Measurements from ENCODE around the gene POLG2.

Gene POLG2

DNA sequence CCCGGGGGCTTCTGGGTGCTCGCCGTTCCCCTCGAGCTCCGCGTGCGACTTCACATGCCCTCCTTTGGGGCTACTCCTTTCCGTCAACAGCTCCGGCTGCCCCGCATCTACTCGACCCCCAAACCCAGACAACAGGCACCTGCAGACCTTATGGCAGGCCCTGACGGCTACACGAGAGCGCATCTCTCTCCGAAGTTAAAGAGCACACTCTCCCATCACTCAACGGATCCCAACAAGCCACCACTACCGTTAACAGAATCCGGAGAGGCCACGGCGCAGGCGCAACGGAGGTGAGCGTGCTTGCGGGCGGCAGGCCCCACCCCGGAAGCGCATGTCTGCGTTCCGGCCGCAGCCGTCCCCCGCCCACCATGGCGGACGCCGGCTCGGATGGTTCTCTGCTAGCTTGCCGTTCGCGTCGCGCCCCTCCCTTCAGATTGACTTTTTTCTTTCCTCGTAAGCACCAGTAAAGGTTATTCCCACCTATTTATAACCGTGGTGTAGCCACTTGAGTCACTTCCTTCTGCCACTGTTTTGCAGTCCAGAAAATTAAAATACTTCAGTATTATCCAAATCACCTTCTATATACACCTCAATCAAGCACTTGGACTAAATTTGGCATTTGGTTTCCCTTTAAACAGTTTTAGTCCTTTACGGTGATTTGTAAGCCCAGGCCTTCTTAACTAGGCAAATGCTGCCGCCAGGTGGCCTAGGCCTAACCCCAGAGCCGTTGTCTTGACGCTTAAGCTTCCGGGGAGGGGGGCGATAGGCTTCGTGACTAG, at the start of gene POLG2:
Gene POLG2, minus strand, starts transcription at position 269 of the 779 bp plus-strand sequence. Its CDS starts 86 bp downstream, at position 183.
- peak; percentile 91 for DNase-seq (ENCODE audit: low spot score)

DNA sequence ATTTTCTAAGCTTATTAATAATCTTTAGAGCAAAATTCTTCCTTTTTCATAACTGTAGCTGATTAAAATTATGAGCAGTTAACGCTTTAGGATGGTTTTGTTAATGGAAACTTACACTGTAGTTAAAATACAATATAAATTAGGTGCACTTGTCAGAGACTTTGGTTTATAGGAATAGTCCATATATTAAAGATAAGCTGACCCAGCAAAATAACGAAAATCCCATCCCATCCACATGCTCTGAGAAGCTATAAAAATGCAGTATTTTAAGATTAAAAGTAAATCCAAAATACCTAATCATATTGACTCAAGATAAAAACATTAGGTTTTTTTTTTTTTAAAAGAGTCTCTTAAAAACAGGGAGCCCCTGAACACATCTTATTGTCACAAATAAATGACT, 47.9 kb upstream of the POLG2 start:
- no peak for DNase-seq (ENCODE audit: low spot score)

DNA sequence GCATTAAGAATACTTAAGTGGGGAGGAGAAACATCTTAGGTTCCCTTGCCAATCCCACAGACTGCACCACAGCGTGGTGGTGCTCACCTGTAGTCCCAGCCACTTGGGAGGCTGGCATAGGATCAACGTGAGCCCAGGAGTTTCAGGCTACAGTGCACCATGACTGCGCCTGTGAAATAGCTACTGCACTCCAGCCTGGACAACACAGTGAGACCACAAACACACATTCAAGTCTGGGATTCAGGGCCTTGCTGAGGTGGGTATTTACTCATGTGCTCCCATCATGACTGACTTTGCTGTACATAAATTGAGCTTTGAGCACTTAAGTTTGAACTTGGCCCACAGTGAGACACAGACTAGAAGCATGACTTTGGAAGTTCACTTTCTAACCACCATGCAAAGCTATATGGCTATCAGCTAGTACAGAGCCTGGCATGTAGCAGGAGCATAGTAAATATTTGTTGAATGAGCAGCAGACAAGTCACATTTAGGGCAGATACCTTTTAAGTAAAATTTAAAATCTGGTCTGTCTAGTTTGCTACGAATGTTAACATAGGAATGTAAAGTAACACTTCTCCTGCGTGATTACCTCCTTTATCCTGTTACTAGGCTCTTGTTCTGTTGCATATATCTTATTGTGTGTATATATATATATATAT, 43.4 kb upstream of the POLG2 start:
- DNase-seq (ENCODE audit: low spot score): no peak

DNA sequence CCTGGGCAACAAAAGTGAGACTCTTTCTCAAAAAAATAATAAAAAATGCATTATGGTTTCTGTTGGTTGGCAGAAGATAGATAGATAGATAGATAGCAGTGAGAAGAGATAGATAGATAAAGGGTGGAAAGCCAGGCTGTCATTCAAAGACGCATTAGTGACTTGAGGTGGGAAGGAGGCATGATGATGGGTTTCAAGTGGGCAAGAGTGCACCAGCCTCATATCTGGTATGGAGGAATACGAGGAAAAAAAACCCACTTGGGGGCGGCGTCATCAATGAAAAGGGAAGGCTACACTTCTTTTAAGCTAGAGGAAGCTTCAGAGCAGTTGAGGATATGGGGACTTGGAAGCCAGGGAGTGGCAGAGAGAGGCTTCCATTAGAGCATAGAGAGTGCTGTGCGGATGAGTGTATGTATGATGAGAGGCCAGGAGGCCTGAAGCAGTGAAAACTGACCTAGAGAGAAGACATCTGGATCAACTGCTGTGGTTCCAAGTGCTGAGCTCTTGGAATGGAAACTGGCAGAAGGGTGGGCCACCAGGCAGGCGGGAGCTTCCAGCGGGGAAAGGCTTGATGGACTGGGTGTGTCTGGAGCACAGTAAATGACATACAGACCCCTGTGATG, 41.8 kb upstream of the POLG2 start:
- no peak for DNase-seq (ENCODE audit: low spot score)

DNA sequence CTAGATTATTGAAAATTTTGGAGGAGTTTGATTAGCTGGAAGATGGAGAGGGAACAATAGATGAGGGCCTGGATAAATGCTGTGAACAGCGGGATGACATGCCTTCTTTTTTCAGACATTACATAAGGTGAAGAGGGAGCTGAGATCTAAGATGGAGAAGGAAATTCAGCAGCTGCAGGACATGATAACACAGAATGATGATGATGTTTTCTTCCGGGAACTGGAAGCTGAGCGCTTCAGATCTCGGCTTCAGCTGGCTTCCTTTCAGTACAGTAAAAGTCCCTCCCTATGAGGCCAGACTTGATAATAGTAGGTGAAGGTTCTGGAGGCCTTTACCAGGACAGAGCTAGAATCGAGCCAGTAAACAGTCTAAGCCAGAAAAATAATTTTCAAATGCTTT, 40.6 kb upstream of the POLG2 start:
- no peak for DNase-seq (ENCODE audit: low spot score)

DNA sequence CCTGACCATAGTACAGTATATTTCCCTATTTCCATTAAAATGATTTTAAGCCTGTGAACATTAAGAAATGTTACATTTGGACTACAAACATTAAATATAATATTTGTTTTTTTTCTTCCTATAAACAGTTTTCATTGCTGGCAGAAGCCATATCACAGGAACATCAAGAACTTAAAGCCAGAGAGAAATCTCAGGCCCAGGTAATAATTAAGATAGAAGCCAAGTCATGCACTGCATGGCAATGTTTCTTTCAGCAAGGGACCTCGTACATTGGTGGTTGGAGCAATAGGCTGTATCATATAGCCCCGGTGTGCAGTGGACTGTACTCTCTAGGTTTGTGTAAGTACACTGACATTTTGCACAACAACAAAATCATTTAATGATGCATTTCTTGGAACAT, 40.1 kb upstream of the POLG2 start:
- DNase-seq (ENCODE audit: low spot score): no peak

DNA sequence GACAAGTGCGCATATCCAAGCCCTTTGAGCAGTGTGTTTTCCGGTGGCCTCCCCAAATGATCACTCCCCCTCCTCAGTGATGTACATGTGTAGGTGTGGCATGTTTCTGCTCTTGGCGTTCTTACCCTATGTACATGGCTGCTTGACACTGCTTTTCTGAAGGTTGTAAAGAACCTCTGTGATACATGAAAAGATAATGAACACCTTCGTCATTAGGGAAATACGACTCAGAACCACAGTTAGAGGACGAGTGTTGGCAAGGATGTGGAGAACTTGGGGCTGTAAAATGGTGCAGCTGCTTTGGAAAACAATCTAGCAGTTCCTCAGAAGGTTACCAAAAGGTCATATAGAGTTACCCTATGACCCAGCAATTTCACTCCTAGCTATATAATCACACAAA, 38.5 kb upstream of the POLG2 start:
- no peak for DNase-seq (ENCODE audit: low spot score)

DNA sequence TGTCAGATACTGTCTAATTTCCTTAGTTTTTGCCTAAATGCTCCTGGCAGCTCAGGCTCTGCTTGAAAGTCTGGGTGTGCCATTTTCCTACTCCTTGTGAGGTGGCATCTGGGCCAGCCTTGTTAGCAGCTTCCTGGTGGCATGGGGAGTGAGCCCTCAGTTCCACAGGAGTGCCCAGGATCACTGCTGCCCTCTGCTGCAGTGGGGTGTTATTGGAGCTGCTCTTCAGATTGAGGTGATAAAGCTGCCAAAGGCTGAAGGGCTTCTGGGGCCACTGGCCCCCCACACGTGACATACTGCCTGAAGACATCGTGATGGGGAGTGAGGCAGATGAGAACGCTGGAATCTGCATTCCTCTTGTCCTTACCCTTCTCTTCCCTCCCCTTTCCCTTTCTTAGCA, 37.3 kb upstream of the POLG2 start:
- no peak for DNase-seq (ENCODE audit: low spot score)

DNA sequence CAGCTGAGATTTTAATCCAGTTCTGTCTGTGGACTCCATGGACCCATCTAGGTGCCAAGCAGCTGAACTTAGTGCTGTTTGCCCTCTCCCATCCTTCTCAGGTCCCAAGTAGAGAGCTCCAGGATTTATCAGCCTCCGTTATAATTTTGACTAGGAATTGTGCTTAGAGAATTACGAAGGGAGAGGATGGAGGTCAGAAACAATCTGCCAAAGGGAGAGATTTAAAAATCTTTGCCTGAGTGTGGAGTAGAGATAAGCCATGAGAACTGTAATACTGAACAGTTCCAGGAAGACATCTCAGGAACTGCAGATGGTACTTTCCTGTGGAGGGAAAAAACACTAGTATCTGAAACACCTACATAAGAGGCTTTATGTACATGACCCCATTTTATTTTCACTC, 36.9 kb upstream of the POLG2 start:
- DNase-seq (ENCODE audit: low spot score): no peak

DNA sequence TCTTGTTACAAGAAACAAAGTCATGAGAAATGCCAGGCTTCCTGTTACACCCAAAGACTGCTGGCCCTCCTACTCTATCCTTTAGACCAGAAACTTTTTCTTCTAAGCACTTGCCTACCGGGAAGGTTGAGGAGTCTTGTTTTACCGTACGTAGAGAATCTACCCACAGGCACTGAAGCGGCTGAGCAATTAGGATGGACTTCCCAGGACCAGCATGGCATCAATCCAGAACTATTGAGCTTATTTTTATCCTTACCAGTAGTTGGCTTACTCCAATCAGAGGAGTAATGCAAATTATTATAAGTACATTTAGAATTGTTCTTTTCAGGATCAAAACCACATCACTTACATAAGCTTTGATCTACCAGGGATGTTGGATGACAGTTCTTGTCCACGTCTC, 35.6 kb upstream of the POLG2 start:
- no peak for DNase-seq (ENCODE audit: low spot score)

DNA sequence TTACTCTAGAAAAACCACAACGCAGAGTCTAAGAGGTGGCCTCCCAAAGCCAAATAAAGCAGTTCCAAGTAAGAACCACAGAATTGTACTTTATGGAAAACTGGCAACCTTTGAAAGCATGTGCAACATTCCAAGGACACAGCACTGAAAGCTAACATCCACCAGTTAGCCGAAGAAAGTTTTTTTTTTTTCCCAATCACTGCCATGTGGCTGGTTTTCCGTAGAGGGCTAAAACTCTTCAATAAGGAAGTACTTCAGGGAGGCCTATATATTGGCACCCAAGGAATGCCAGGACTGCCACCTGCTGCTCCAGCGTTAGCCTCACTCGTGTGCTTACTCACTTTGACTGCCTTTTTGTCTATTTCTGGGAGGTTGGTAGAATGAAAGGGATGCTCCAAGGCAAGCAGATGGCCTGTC, 35.1 kb upstream of the POLG2 start:
- DNase-seq (ENCODE audit: low spot score): no peak

DNA sequence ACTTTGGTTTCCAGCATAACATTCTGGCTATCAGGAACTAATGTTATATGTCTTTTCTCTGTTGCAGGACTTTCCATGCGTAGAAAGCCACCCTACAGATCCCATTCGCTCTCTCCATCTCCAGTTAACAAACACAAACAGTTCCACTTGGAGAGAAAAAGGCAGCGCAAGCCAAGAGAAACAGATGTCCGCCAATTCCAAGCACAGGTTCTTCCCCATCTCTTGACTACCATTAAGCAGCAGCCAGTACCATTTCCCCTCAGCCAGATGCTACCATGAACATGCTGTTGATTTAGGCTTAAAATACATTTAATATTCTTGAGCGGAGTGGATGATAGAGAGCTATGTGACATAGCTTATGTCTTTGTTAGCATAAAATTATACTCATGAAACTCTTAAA, 32.4 kb upstream of the POLG2 start:
- no peak for DNase-seq (ENCODE audit: low spot score)

DNA sequence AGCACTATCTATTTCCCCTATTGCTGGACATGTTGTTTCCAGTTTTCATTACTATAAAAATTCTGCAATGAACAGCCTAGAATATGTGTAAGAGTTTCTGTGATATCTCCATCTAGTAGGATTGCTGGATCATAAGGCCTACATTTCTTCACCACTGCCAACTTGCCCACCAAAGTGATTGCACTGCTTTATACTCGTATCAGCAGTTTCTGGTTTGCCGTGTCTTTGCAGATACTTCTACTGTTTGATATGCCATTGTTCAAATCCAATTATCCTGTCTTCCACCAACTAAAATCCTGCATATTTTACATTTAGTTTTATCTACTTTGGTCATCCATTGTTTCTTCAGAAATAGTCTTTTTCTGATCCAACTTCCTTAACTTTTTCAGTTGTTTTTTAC, 31.1 kb upstream of the POLG2 start:
- no peak for DNase-seq (ENCODE audit: low spot score)

DNA sequence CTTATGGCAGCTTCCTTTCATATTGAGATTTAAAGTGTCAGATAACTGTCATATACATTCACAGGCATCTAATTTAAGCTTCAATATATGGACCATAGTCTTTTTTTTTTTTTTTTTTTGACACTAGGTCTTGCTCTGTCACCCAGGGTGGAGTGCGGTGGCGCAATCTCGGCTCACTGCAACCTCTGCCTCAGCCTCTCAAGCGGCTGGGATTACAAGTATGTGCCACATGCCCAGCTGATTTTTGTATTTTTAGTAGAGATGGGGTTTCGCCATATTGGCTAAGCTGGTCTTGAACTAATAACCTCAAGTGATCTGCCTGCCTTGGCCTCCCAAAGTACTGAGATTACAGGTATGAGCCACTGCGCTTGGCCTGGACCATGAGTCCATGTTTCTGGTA, 23.5 kb upstream of the POLG2 start:
- DNase-seq (ENCODE audit: low spot score): no peak

DNA sequence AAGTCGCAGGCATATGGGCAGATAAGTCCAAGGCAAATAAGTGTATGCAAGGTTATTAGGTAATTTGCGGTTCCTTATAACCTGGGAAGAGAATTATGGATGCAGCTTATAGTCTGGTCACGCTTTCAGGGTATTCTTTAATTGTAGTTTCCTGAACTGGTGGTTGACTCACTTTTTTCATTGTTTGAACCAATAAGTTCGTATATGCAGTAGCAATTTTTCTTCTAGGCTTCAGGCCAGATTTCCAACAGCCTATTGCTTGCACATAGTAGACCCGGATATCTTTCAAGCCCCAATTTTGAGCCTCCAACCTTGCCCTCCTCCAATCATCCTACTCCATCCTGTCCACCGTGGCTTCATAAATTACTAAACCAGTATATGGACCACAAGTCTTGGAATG, 22.7 kb upstream of the POLG2 start:
- no peak for DNase-seq (ENCODE audit: low spot score)

DNA sequence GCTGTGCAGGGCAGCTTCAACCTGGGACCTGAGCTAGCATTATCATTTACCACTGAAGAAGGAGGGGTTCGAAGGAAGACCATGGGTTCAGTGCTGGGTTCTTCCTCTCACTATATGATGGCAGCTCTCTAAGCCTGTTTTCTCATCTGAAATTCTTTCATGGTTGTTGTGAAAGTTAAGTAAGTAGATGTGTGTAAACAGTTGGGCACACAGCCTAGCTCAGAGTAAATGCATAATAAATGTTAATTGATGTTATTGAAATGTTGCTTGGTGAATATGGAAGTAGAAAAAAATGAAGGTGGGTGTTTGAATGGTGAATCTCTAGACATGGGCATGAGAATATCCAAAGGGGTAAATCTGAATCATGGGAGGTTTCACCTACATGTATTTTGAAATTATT, 19.0 kb upstream of the POLG2 start:
- no peak for DNase-seq (ENCODE audit: low spot score)

DNA sequence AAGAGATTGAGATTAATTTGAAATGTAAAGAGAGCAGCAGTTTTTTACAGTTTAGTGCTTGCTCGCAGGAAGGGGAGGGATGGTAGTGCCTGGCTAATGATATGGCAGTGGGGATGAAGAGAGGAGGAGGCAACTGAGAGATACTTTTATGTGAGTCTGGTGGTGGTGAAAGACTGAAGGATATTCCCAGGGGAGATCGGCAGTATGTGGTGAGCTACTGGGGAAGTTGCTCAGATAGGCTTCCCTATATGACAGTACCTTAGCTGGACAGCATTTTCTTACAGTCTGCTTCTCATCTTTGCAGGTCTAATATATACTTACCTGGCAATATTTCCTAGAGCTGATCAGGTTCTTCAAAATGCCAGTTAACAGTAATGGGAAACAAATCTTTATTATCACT, 18.6 kb upstream of the POLG2 start:
- no peak for DNase-seq (ENCODE audit: low spot score)

DNA sequence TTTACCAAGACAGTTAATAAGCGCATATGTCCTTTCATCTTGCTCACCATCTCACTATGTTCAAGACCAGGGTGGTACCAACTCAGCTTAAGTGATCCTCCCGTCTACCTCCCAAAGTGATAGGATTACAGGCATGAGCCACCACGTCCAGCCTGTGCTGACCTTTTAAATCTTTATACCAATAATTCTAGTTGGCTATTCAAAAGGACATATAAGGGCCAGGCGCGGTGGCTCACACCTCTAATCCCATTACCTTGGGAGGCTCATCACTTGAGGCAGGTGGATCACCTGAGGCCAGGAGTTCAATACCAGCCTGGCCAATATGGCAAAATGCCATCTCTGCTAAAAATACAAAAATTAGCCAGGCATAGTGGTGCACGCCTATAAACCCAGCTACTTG, 12.3 kb upstream of the POLG2 start:
- DNase-seq (ENCODE audit: low spot score): no peak

DNA sequence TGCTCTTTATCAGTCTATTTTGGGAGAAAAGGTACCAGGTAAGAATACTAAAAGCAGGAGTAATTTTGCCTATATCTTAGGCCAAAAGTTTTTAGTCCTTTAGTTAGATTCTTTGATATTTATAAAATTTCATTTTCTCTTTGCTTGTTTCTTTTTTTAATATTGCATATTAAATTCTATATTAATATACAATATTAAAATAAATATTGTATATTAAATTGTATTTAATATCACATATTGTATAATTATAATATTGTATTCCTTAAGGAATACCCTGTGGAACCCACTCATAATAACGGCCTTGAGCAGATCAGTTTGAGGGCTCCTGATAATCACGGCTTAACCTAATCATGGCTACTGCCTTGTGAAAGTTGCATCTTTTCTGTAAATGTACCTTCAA, 11.8 kb upstream of the POLG2 start:
- DNase-seq (ENCODE audit: low spot score): no peak

DNA sequence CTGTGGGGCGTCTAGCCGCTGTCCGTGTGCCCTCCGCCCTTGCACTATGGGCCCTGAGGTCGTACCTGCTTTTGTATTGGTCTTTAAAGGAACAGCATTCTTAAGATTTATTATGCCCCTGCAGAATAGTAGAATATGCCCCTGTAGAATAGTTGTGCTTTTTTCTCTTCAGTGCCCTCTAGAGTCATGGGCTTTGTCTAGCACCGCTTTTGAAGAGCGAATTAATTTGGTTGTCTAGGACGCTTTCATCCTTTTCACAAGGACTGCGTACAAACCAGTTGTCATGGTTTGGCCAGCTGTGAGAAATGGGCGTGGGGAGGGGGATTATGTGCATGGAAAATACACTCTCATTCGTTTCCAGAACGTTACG, 10.5 kb upstream of the POLG2 start:
- DNase-seq (ENCODE audit: low spot score): peak; percentile 49

DNA sequence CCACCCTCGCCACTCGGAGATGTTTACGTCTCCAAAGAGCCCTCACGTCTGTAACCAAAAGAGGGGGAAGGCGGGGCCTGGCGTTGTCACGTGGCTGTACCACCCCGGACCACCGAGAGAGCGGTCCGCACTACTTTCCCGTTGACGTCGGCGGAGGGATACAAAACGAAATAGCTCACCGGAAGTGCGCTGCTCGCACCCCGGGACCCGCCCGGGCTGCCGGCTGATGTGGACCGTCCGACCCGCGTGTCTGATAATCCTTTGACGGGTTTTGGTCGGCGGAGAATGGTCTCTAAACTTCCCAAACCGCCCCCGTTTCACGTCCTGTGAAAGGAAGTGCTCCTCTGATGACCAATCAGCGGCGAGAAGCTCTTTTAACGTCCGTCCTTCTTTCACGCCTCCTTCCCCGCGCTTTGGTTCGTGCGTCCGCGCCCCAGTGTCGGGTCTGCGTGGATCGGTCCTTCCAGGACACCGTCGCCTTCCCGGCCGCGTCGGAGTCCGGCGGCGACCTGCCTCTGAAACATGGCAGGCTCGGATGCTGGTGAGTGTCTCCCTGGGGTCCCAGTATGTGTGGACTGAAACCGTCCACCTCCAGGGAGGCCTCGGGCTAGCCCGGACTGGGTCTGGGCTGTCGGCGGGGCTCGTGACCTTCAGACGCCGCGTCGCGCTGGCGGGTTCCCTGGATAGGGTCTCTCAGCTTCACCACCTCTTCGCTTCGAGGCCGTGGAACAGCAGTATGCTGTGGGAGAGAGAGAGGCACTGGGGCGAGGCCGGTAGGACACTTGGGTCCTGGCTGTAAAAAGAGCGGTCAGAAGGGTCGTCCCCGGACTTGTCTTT, 9.9 kb upstream of the POLG2 start, which contains the start of gene CEP95:
Gene CEP95, plus strand, starts transcription at position 402 of the 837 bp plus-strand sequence. Its CDS starts 121 bp downstream, at position 523.
- peak; percentile 93 for DNase-seq (ENCODE audit: low spot score)

DNA sequence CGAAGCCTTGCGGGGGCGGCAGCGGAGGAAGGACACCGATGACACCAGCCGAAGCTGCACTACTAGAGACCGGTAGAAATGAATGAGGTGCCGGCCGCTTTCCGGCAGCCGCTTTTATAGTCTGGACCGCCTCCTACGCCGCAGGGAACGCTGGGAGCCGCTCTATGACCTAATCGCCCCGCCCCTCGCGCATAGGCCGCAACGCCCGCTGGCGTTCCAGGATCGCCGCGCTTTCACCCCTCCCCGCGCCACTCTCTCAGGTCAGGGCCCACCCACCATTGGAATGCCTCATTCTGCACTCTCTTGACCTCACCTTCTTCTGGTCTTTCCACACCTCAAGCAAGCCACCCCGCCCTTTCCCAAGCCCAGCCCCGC, 9.3 kb upstream of the POLG2 start, which contains the start of gene DDX5:
Gene DDX5, minus strand, starts transcription at position 89 of the 375 bp plus-strand sequence. CDS start 170 bp downstream, outside the sequence.
- peak; percentile 90 for DNase-seq (ENCODE audit: low spot score)

Data from iPS-NIHi11 (cell line).